ENCODE data around the gene TAAR6.

- TF ChIP-seq CTCF (IDR thresholded peaks at IDR 0.05; ENCODE audit: insufficient read depth, low read length): no peak
- no peak for TF ChIP-seq GABPA (IDR thresholded peaks at IDR 0.05; ENCODE audit: low read depth)
- no peak for TF ChIP-seq REST (IDR thresholded peaks at IDR 0.05; ENCODE audit: insufficient replicate concordance, low read depth)
Measured at GRCh38 chr6:132590362-132590761, 20.2 kb downstream of the TAAR6 start.
